NCI-H748 (cell line): ENCODE results near the gene OOSP2.
"Not testable (repeated sequence)": the region's sequence is repeated elsewhere in the genome, so short reads cannot be mapped to it uniquely, and the experiment has no call there.

Experiments used
- DNase-seq: peaks from one replicate; lab custom pipeline; 2025; ENCODE audit not compliant: unreplicated experiment; lab: John Stamatoyannopoulos, UW

The OOSP2 gene

GRCh38 chr11:60040109-60040508, at the start of gene OOSP2:
Gene OOSP2 (plus strand): TSS chr11:60040409. CDS start chr11:60040460, 51 bp downstream.
- no peak for DNase-seq

- no peak for DNase-seq
Measured at GRCh38 chr11:59990421-59990820, 49.8 kb upstream of the OOSP2 start.

GRCh38 chr11:59992425-59992824, 47.8 kb upstream of the OOSP2 start:
- no peak for DNase-seq

GRCh38 chr11:59997800-59998199, 42.4 kb upstream of the OOSP2 start:
- DNase-seq, result no peak

- no peak for DNase-seq
Measured at GRCh38 chr11:59999691-60000090, 40.5 kb upstream of the OOSP2 start.

- DNase-seq, result no peak
Measured at GRCh38 chr11:60003729-60004128, 36.5 kb upstream of the OOSP2 start.

GRCh38 chr11:60005360-60005759, 34.8 kb upstream of the OOSP2 start:
- no peak for DNase-seq

- no peak for DNase-seq
Measured at GRCh38 chr11:60016881-60017280, 23.3 kb upstream of the OOSP2 start, which contains the start of gene OOSP4B. Gene OOSP4B (plus strand): TSS chr11:60017181.

GRCh38 chr11:60018058-60018457, 22.2 kb upstream of the OOSP2 start:
- DNase-seq, result no peak

GRCh38 chr11:60020376-60020775, 19.8 kb upstream of the OOSP2 start:
- DNase-seq, result not testable (repeated sequence)

- no peak for DNase-seq
Measured at GRCh38 chr11:60029015-60029632, 11.1 kb upstream of the OOSP2 start.

- not testable (repeated sequence) for DNase-seq
Measured at GRCh38 chr11:60050422-60050821, 10.2 kb downstream of the OOSP2 start.

GRCh38 chr11:60050839-60051238, 10.6 kb downstream of the OOSP2 start:
- not testable (repeated sequence) for DNase-seq

- DNase-seq, result no peak
Measured at GRCh38 chr11:60056349-60056969, 16.2 kb downstream of the OOSP2 start, which contains the start of gene MS4A3. Gene MS4A3 (plus strand): TSS chr11:60056665. CDS start chr11:60061161, 4,496 bp downstream.

- DNase-seq, result no peak
Measured at GRCh38 chr11:60059052-60059451, 18.8 kb downstream of the OOSP2 start.

GRCh38 chr11:60059521-60060240, 19.5 kb downstream of the OOSP2 start:
- no peak for DNase-seq

- no peak for DNase-seq
Measured at GRCh38 chr11:60064111-60064510, 23.9 kb downstream of the OOSP2 start.

GRCh38 chr11:60065801-60066200, 25.6 kb downstream of the OOSP2 start:
- DNase-seq, result no peak

- DNase-seq, result no peak
Measured at GRCh38 chr11:60069450-60069849, 29.2 kb downstream of the OOSP2 start.

GRCh38 chr11:60071644-60072043, 31.4 kb downstream of the OOSP2 start:
- DNase-seq, result not testable (repeated sequence)

GRCh38 chr11:60077216-60077817, 37.1 kb downstream of the OOSP2 start:
- DNase-seq, result no peak

GRCh38 chr11:60077981-60078380, 37.8 kb downstream of the OOSP2 start:
- no peak for DNase-seq
